OCI-LY7 (cell line): Measurements from ENCODE around the gene KIAA0040. TPM values are rescaled to one million over a fixed set of nuclear protein-coding genes. Genes with fewer than 3 reads are reported as not detected.

ENCODE experiments used
- BruUV-seq: library from RNA; stranded (reverse); fragments of 400-500 nt; replicated peaks from 2 replicates; lab custom pipeline; 2021; lab: Mats Ljungman, UMichigan
- CTCF ChIA-PET: fragments of 300-600 bp; sonication (Branson Sonifier 250); formaldehyde crosslinking; loops from one replicate; lab custom pipeline; 2022; ENCODE audit warnings: antibody characterized with exemption; ENCODE audit not compliant: unreplicated experiment; lab: Charles Lee
- POLR2A ChIA-PET: fragments of 300-600 bp; sonication (Branson Sonifier 250); formaldehyde crosslinking; loops from one replicate; lab custom pipeline; 2022; ENCODE audit warnings: antibody characterized with exemption; lab: Charles Lee
- DNase-seq: peaks from one replicate; pipeline ENCODE4 v3.0.0-alpha.2; 2015; ENCODE audit warnings: low spot score
- H2AFZ ChIP-seq: fragments of 200-600 bp; sonication (generic), shearing (Covaris generic); 2 replicates; pipeline ENCODE4 v1.6.1; 2014; ENCODE audit warnings: mild to moderate bottlenecking, antibody characterized with exemption, low read length, moderate library complexity
- H3K27ac ChIP-seq: fragments of 200-600 bp; sonication (generic); 2 replicates; pipeline ENCODE4 v1.5.1; 2014; ENCODE audit warnings: mixed run types, low read depth, mild to moderate bottlenecking, moderate library complexity, low read length, inconsistent platforms; ENCODE audit not compliant: poor library complexity, severe bottlenecking
- H3K36me3 ChIP-seq: fragments of 200-600 bp; sonication (generic); 2 replicates; pipeline ENCODE4 v1.6.1; 2014; ENCODE audit warnings: mild to moderate bottlenecking, antibody characterized with exemption, low read length, moderate library complexity, mixed read lengths; ENCODE audit not compliant: insufficient read depth
- H3K4me1 ChIP-seq: fragments of 200-600 bp; sonication (generic); 2 replicates; pipeline ENCODE4 v1.5.1; 2014; ENCODE audit warnings: mild to moderate bottlenecking, low read length; ENCODE audit not compliant: insufficient read depth, poor library complexity, severe bottlenecking
- H3K4me2 ChIP-seq: fragments of 200-600 bp; sonication (generic); 2 replicates; pipeline ENCODE4 v1.6.1; 2014; ENCODE audit warnings: mild to moderate bottlenecking, low read length
- H3K4me3 ChIP-seq: fragments of 200-600 bp; sonication (generic); 2 replicates; pipeline ENCODE4 v1.5.1; 2014; ENCODE audit warnings: mild to moderate bottlenecking, low read depth, low read length; ENCODE audit not compliant: poor library complexity, severe bottlenecking
- H3K79me2 ChIP-seq: fragments of 200-600 bp; sonication (generic); 2 replicates; pipeline ENCODE4 v1.6.1; 2016; ENCODE audit warnings: low read depth, mild to moderate bottlenecking, low read length, moderate library complexity, mixed read lengths; ENCODE audit not compliant: insufficient read depth
- H3K9me2 ChIP-seq: fragments of 200-600 bp; sonication (generic); 2 replicates; pipeline ENCODE4 v1.6.1; 2016; ENCODE audit warnings: mild to moderate bottlenecking, low read length, mixed read lengths; ENCODE audit not compliant: insufficient read depth
- H3K9me3 ChIP-seq: fragments of 200-600 bp; sonication (generic); 2 replicates; pipeline ENCODE4 v1.6.1; 2014; ENCODE audit warnings: mild to moderate bottlenecking, mixed run types, low read length, mixed read lengths
- H4K20me1 ChIP-seq: fragments of 200-600 bp; sonication (generic); 2 replicates; pipeline ENCODE4 v1.6.1; 2014; ENCODE audit warnings: mild to moderate bottlenecking, antibody characterized with exemption, low read length, moderate library complexity, mixed read lengths; ENCODE audit not compliant: insufficient read depth
- EZH2phosphoT487 ChIP-seq: fragments of 200-600 bp; sonication (generic); IDR thresholded peaks from 2 replicates; pipeline ENCODE4 v1.6.1; 2018; ENCODE audit warnings: low read depth, borderline replicate concordance, mild to moderate bottlenecking, mixed run types, antibody characterized with exemption, low read length, moderate library complexity, mixed read lengths
- intact Hi-C: fragments of 100-400 bp; cut with micrococcal nuclease; formaldehyde crosslinking; loops from one replicate; pipeline ENCODE4 v1.10.0; 2022; ENCODE audit not compliant: unreplicated experiment
- total RNA-seq, 2 experiments: library from RNA; depleted of rRNA in 1 of 2; stranded (reverse); fragments of >200 nt in 1 of 2; shearing (Covaris generic) in 1 of 2; gene quantifications; 2 replicates each; pipeline ENCODE4 v1.2.3, GENCODE V29; 2014 to 2022
- TF ChIP-seq, protein P1 (sequence below): fragments of 200-600 bp; sonication (generic); conservative IDR thresholded peaks from 2 replicates; pipeline ENCODE4 v1.5.1; 2014; ENCODE audit warnings: mild to moderate bottlenecking, antibody characterized with exemption, low read length, moderate library complexity, mixed read lengths

Gene KIAA0040
- total RNA-seq, 2 experiments from 2014 or later: 50.2 to 54.7 TPM

DNA sequence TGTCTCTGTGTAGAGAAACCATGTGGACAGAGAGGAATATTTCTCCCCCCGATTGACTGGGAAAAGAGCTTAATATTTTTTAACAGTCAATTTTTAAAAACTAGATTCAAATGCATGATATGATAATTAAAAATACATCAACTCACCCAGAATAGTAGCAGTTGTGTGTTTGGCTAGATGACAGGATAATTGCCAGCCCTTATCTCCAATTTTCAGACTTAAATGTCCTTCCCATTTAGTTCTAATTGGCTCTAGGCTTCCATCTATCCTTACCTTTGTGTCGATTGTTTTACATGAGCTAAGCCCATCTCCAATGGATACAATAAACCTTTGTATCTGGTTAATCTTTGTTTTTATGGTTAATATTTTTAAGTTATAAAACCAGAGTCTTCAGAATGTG is 23.9 kb upstream of the KIAA0040 start:
- Histone ChIP-seq H2AFZ (peak overlapping the region; percentile 88; the same call in 1 of the 2 replicates), H3K4me3 (no peak overlapping the region), H3K36me3 (no peaks in the 10 kb centered on the region; the same call in 1 of the 2 replicates), H3K4me1 (peaks cover 68% of the 10 kb centered on the region), H4K20me1 (no peaks in the 10 kb centered on the region), H3K79me2 (no peaks in the 10 kb centered on the region), H3K9me3 (peaks cover 16% of the 10 kb centered on the region; the same call in 1 of the 2 replicates), H3K9me2 (no peaks in the 10 kb centered on the region), H3K4me2 (no peak overlapping the region), H3K27ac (no peak overlapping the region)
- POLR2A ChIA-PET: interaction anchor here (0.7 to 5.1 kb wide), 19 partner anchors 8 to 216 kb away, joined by 3 to 42 read pairs (median 4); partner anchors contain the start of gene KIAA0040
- DNase-seq: no peak
- TF ChIP-seq, protein P1, sequence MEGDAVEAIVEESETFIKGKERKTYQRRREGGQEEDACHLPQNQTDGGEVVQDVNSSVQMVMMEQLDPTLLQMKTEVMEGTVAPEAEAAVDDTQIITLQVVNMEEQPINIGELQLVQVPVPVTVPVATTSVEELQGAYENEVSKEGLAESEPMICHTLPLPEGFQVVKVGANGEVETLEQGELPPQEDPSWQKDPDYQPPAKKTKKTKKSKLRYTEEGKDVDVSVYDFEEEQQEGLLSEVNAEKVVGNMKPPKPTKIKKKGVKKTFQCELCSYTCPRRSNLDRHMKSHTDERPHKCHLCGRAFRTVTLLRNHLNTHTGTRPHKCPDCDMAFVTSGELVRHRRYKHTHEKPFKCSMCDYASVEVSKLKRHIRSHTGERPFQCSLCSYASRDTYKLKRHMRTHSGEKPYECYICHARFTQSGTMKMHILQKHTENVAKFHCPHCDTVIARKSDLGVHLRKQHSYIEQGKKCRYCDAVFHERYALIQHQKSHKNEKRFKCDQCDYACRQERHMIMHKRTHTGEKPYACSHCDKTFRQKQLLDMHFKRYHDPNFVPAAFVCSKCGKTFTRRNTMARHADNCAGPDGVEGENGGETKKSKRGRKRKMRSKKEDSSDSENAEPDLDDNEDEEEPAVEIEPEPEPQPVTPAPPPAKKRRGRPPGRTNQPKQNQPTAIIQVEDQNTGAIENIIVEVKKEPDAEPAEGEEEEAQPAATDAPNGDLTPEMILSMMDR: no peak
- no peak for TF ChIP-seq EZH2phosphoT487
- intact Hi-C loops: no loop called here
- CTCF ChIA-PET: interaction anchor here (0.6 to 1.2 kb wide), 6 partner anchors 9 to 431 kb away, joined by 3 to 4 read pairs (median 4); no protein-coding TSS in a partner anchor
- BruUV-seq: no TSS peak

DNA sequence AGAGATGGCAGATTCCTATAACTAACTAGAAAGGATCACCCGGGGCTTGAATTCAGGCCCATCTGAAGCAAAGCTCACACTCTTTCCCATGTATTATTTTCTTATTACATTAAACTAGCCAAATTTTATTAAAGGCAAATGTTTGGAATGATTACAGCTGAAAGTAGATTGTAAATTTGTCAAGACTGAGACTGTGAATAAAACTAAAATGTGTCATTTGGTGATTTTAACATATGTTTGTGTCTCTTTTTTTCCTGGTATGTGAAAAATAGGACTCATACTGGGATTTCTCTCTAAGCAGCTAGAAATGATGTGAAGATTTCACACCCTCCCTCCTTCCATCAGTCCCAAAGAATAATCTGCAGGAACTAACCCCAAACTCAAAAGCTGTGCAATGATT is 19.1 kb upstream of the KIAA0040 start:
- Histone ChIP-seq H3K4me1 (peaks cover 68% of the 10 kb centered on the region), H3K9me2 (no peaks in the 10 kb centered on the region; the same call in 1 of the 2 replicates)
- no TSS peak for BruUV-seq

More for the DNA sequence above, 19.1 kb upstream of the KIAA0040 start:
- Histone ChIP-seq H3K27ac (no peak overlapping the region), H3K4me2 (no peak overlapping the region), H3K9me3 (peaks cover 16% of the 10 kb centered on the region; the same call in 1 of the 2 replicates), H3K36me3 (no peaks in the 10 kb centered on the region; the same call in 1 of the 2 replicates), H4K20me1 (no peaks in the 10 kb centered on the region), H3K79me2 (no peaks in the 10 kb centered on the region), H2AFZ (peak overlapping the region; percentile 65; the same call in 1 of the 2 replicates), H3K4me3 (no peak overlapping the region)
- ChIA-PET POLR2A (interaction anchor here (1.0 to 11.7 kb wide), 3 partner anchors 8 to 18 kb away, joined by 3 to 257 read pairs (median 4); partner anchors contain the start of gene KIAA0040), CTCF (interaction anchor here (1.3 kb wide), 1 partner anchor 13 kb away, joined by 3 read pairs; no protein-coding TSS in a partner anchor)
- DNase-seq: no peak
- intact Hi-C loops: no loop called here
- TF ChIP-seq, protein P1: no peak
- TF ChIP-seq EZH2phosphoT487: no peak
